Activated naive CD8-positive, alpha-beta T cell (primary cell): ENCODE data around the gene PPP3R1.
"Not testable (repeated sequence)": the region's sequence is repeated elsewhere in the genome, so short reads cannot be mapped to it uniquely, and the experiment has no call there.

Experiments used
- H3K27ac Mint-ChIP-seq: one replicate; pipeline ENCODE4 v1.8.0; 2021; ENCODE audit warnings: mixed read lengths
- H3K27me3 Mint-ChIP-seq: one replicate; pipeline ENCODE4 v1.8.0; 2021; ENCODE audit warnings: mixed read lengths
- H3K36me3 Mint-ChIP-seq: one replicate; pipeline ENCODE4 v1.8.0; 2021; ENCODE audit warnings: mixed read lengths
- H3K4me1 Mint-ChIP-seq: one replicate; pipeline ENCODE4 v1.8.0; 2021; ENCODE audit warnings: low read depth, mixed read lengths
- H3K4me3 Mint-ChIP-seq: one replicate; pipeline ENCODE4 v1.8.0; 2021; ENCODE audit warnings: mild to moderate bottlenecking, mixed read lengths
- H3K9me3 Mint-ChIP-seq: one replicate; pipeline ENCODE4 v1.8.0; 2021; ENCODE audit warnings: low read depth, mixed read lengths

PPP3R1 gene

GRCh38 chr2:68193787-68194372 lies 58.5 kb downstream of the PPP3R1 start:
- Mint-ChIP-seq H3K4me3 (no peak overlapping the region), H3K27ac (peak overlapping the region; percentile 50), H3K4me1 (peaks cover 69% of the 10 kb centered on the region), H3K36me3 (no peaks in the 10 kb centered on the region), H3K27me3 (no peaks in the 10 kb centered on the region), H3K9me3 (no peaks in the 10 kb centered on the region)

GRCh38 chr2:68193144-68193543 lies 59.2 kb downstream of the PPP3R1 start:
- no peaks in the 10 kb centered on the region for H3K9me3 Mint-ChIP-seq
- no peak overlapping the region for H3K4me3 Mint-ChIP-seq
- no peaks in the 10 kb centered on the region for H3K36me3 Mint-ChIP-seq
- no peaks in the 10 kb centered on the region for H3K27me3 Mint-ChIP-seq
- H3K27ac Mint-ChIP-seq = peak overlapping the region; percentile 66
- peaks cover 72% of the 10 kb centered on the region for H3K4me1 Mint-ChIP-seq

DNA sequence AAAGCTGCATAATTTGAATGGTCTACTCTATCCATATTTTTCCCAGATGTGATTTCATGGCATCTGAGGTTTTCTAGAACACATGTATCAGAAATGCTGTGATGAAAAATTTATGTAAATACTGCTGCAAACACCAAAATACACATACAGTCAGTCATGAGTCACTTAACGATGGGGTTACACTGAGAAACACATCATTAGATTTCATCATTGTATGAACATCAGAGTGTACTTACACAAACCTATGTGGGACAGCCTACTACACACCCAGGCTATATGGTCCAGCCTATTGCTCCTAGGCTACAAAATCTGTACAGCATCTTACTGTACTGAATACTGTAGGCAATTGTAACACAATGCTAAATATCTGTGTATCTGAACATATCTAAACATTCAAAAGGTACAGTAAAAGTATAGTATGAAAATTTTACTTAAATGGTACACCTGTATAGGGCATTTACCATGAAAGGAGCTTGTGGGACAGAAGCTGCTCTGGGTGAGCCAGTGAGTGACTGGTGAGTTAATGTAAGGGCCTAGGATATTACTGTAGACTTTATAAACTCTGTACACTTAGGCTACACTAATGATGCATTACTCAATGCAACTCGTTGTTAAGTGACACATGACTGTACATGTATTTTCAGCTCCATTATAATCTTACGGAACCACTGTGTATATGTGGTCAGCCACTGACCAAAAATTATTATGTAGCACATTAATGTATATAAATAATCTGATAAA lies 61.2 kb downstream of the PPP3R1 start:
- no peaks in the 10 kb centered on the region for H3K36me3 Mint-ChIP-seq

DNA sequence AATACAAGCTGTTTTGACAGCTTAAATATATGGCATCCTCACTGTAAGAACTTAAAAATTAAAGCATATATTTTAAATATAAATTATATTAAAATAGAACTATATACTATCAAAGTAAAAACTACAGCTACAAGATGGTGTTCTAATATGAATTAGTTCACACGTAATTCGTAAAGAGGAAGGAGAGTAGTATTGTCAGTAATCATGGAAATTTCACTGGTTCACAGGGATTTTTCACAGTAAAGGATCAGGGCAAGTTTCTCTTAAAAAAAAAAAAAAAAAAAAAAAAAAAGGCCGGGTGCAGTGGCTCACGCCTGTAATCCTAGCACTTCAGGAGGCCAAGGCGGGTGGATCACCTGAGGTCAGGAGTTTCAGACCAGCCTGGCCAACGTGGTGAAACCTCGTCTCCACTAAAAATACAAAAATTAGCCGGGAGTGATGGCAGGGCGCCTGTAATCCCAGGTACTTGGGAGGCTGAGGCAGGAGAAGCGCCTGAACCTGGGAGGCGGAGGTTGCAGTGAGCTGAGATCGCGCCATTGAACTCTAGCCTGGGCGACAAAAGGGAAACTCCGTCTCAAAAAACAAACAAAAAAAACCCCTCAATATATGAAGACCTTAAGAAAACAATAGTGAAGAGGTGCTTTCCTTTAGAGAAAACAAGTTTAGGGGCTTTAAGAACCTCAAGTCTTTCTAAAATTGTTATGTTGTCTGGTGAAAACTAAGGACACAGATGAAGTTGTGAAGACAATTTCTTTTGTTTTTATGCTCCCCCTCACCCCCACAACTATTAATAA lies 62.1 kb downstream of the PPP3R1 start:
- no peaks in the 10 kb centered on the region for H3K9me3 Mint-ChIP-seq
- no peaks in the 10 kb centered on the region for H3K36me3 Mint-ChIP-seq
- no peaks in the 10 kb centered on the region for H3K27me3 Mint-ChIP-seq
- no peak overlapping the region for H3K4me3 Mint-ChIP-seq
- peak overlapping the region; percentile 82 for H3K27ac Mint-ChIP-seq
- H3K4me1 Mint-ChIP-seq = peaks cover 67% of the 10 kb centered on the region

More for the DNA sequence above, 61.2 kb downstream of the PPP3R1 start:
- H3K9me3 Mint-ChIP-seq = no peaks in the 10 kb centered on the region
- H3K27me3 Mint-ChIP-seq = no peaks in the 10 kb centered on the region
- no peak overlapping the region for H3K4me3 Mint-ChIP-seq
- peak overlapping the region; percentile 82 for H3K27ac Mint-ChIP-seq
- H3K4me1 Mint-ChIP-seq = peaks cover 73% of the 10 kb centered on the region

- peaks cover 57% of the 10 kb centered on the region for H3K4me1 Mint-ChIP-seq
- H3K27ac Mint-ChIP-seq = peak overlapping the region; percentile 58
- H3K27me3 Mint-ChIP-seq = no peaks in the 10 kb centered on the region
- H3K9me3 Mint-ChIP-seq = no peaks in the 10 kb centered on the region
- H3K36me3 Mint-ChIP-seq = no peaks in the 10 kb centered on the region
- H3K4me3 Mint-ChIP-seq = peak overlapping the region; percentile 17
These were observed 63.5 kb downstream of the PPP3R1 start for GRCh38 chr2:68188831-68189230.

DNA sequence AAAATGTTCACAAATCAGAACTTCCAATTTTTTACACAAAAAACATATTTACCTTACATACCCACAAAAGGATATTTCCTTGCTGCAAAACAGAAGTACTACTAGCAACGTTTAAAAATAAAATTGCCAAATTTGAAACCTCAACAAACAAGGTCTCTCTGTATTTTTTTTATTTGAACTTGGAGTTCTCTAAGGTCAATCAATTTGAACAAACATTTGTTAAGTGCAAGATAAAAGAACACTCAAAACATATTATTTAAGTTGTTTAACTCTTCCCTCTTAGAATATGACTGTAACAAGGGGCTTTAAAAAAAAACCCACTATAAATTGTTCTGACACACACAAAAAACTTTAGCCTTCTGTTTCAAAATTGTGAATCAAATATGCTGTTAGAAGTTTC lies 65.0 kb downstream of the PPP3R1 start:
- Mint-ChIP-seq H3K36me3 (no peaks in the 10 kb centered on the region), H3K27ac (peak overlapping the region; percentile 64), H3K4me1 (peaks cover 47% of the 10 kb centered on the region), H3K4me3 (no peak overlapping the region), H3K27me3 (no peaks in the 10 kb centered on the region), H3K9me3 (no peaks in the 10 kb centered on the region)

- Mint-ChIP-seq H3K36me3 (peaks cover 2% of the 10 kb centered on the region), H3K4me3 (no peak overlapping the region), H3K27me3 (no peaks in the 10 kb centered on the region), H3K27ac (no peak overlapping the region), H3K9me3 (no peaks in the 10 kb centered on the region), H3K4me1 (peaks cover 36% of the 10 kb centered on the region)
These were observed 66.7 kb downstream of the PPP3R1 start for GRCh38 chr2:68185541-68186164.

DNA sequence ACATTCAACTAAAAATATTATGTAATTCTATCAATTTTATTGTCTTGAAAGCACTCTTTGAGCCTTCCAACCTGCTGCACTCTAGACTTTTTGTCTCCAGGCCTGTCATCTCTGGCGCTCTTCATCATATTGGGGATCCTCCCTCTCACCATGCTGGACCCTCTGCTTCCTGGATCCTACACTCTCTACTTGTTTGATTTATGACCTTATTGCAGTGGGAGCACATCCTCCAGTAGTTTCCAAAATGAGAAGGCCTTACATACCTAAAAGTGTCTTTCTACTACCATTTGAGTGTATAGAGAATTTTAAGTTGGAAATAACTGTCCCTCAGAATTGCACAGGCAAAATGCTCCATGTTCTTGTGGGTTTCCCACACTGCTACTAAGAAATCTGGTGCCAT lies 69.4 kb downstream of the PPP3R1 start:
- H3K27ac Mint-ChIP-seq = peak overlapping the region; percentile 47
- no peaks in the 10 kb centered on the region for H3K9me3 Mint-ChIP-seq
- H3K36me3 Mint-ChIP-seq = peaks cover 2% of the 10 kb centered on the region
- H3K4me1 Mint-ChIP-seq = peaks cover 29% of the 10 kb centered on the region
- no peak overlapping the region for H3K4me3 Mint-ChIP-seq
- no peaks in the 10 kb centered on the region for H3K27me3 Mint-ChIP-seq

- peaks cover 18% of the 10 kb centered on the region for H3K4me1 Mint-ChIP-seq
- H3K27ac Mint-ChIP-seq = peak overlapping the region; percentile 51
- peaks cover 5% of the 10 kb centered on the region for H3K36me3 Mint-ChIP-seq
These were observed 73.2 kb downstream of the PPP3R1 start for GRCh38 chr2:68178954-68179627.

DNA sequence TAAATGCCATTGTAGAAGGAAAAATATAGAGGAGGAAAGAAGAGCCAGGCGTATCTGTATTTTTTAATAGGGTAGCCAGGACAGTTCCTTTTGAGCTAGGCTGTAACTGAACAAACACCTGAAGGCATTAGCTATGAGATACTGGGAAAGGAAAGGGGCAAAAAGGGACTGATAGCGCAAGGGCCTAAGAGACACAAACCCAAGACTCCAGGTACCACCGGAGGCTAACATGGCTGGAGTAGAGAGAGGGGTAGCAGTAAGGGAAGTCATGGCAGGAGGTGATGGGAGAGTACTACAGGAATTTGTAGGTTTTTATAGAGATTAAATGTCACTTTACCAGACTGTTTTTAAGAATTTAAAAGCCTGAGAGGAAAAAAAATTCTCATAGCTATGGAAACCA lies 73.9 kb downstream of the PPP3R1 start:
- H3K9me3 Mint-ChIP-seq = no peaks in the 10 kb centered on the region
- no peaks in the 10 kb centered on the region for H3K27me3 Mint-ChIP-seq
- peak overlapping the region; percentile 68 for H3K27ac Mint-ChIP-seq
- H3K36me3 Mint-ChIP-seq = peaks cover 5% of the 10 kb centered on the region
- H3K4me1 Mint-ChIP-seq = peaks cover 21% of the 10 kb centered on the region
- H3K4me3 Mint-ChIP-seq = no peak overlapping the region

More at GRCh38 chr2:68178954-68179627, 73.2 kb downstream of the PPP3R1 start:
- H3K27me3 Mint-ChIP-seq = no peaks in the 10 kb centered on the region
- H3K9me3 Mint-ChIP-seq = no peaks in the 10 kb centered on the region
- no peak overlapping the region for H3K4me3 Mint-ChIP-seq

DNA sequence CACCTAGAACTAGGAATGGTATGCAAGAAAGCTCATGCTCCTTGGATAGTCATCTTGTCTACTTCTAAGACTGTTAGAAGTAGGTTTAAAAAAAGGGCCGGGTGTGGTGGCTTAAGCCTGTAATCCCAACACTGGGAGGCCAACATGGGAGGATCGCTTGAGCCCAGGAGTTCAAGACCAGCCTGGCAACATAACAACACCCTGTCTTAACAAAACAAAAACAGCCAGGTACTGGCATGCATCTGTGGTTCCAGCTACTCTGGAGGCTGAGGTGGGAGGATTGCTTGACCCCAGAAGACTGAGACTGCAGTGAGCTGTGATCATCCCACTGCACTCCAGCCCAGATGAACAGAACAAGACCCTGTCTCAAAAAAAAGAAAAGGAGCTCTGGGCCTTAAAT lies 74.8 kb downstream of the PPP3R1 start:
- no peaks in the 10 kb centered on the region for H3K27me3 Mint-ChIP-seq
- no peak overlapping the region for H3K4me3 Mint-ChIP-seq
- H3K27ac Mint-ChIP-seq = peak overlapping the region; percentile 58
- H3K4me1 Mint-ChIP-seq = peaks cover 26% of the 10 kb centered on the region
- H3K36me3 Mint-ChIP-seq = peaks cover 8% of the 10 kb centered on the region
- no peaks in the 10 kb centered on the region for H3K9me3 Mint-ChIP-seq

GRCh38 chr2:68176657-68177056 lies 75.7 kb downstream of the PPP3R1 start:
- Mint-ChIP-seq H3K27ac (no peak overlapping the region), H3K36me3 (peaks cover 12% of the 10 kb centered on the region), H3K27me3 (no peaks in the 10 kb centered on the region), H3K4me3 (no peak overlapping the region), H3K9me3 (no peaks in the 10 kb centered on the region), H3K4me1 (peaks cover 26% of the 10 kb centered on the region)

- not testable (repeated sequence) for H3K9me3 Mint-ChIP-seq, H3K36me3 Mint-ChIP-seq, H3K27me3 Mint-ChIP-seq, H3K4me3 Mint-ChIP-seq
- peak overlapping the region; percentile 22 for H3K27ac Mint-ChIP-seq
- peaks cover 25% of the 10 kb centered on the region for H3K4me1 Mint-ChIP-seq
These were observed 77.1 kb downstream of the PPP3R1 start for GRCh38 chr2:68175210-68175609.

GRCh38 chr2:68172990-68173700 lies 79.2 kb downstream of the PPP3R1 start:
- H3K27ac Mint-ChIP-seq = peak overlapping the region; percentile 58
- peaks cover 11% of the 10 kb centered on the region for H3K36me3 Mint-ChIP-seq
- peaks cover 19% of the 10 kb centered on the region for H3K4me1 Mint-ChIP-seq
- H3K4me3 Mint-ChIP-seq = no peak overlapping the region
- H3K9me3 Mint-ChIP-seq = no peaks in the 10 kb centered on the region
- no peaks in the 10 kb centered on the region for H3K27me3 Mint-ChIP-seq
